Kidney (tissue), 14 donors: ENCODE results near the gene MSANTD1. TPM values are rescaled to one million over a fixed set of nuclear protein-coding genes. Genes with fewer than 3 reads are reported as not detected.
A peak's percentile ranks its signal among the peaks of the same experiment; 100 is the strongest.

Experiments used
- DNase-seq, 5 donors: peaks; one replicate each; pipeline ENCODE4 v3.0.0-alpha.2; 2013 to 2020
- FAIRE-seq: peaks from 2 replicates; lab custom pipeline; 2012; peaks lifted over from hg19 to GRCh38; lab: Jason Lieb, UNC
- H3K27ac ChIP-seq, 2 donors: one replicate each; pipeline ENCODE4 v1.7.0; 2013; ENCODE audit warnings: low read depth in 2 of 2, low read length in 2 of 2, inconsistent platforms in 1 of 2
- H3K27me3 ChIP-seq: one replicate; pipeline ENCODE4 v1.7.1; 2013; ENCODE audit warnings: low read length, inconsistent platforms; ENCODE audit not compliant: control insufficient read depth, insufficient read depth
- H3K36me3 ChIP-seq, 3 donors: one replicate each; pipeline versions ENCODE4 v1.7.0 to v1.7.1; 2013; ENCODE audit warnings: low read length in 3 of 3, control low read depth in 1 of 3, inconsistent platforms in 1 of 3; ENCODE audit not compliant: insufficient read depth in 3 of 3, control insufficient read depth in 2 of 3
- H3K4me1 ChIP-seq, 3 donors: one replicate each; pipeline versions ENCODE4 v1.7.0 to v1.7.1; 2013; ENCODE audit warnings: low read length in 3 of 3, inconsistent platforms in 1 of 3, low read depth in 1 of 3; ENCODE audit not compliant: control insufficient read depth in 2 of 3, insufficient read depth in 2 of 3
- H3K4me3 ChIP-seq, 3 donors: one replicate each; pipeline versions ENCODE4 v1.7.0 to v1.8.1; 2013; ENCODE audit warnings: low read length in 3 of 3, control low read depth in 1 of 3, inconsistent platforms in 1 of 3
- H3K9ac ChIP-seq, 3 donors: one replicate each; pipeline versions ENCODE4 v1.7.0 to v1.7.1; 2013; ENCODE audit warnings: low read length in 3 of 3, control low read depth in 1 of 3, inconsistent platforms in 1 of 3
- H3K9me3 ChIP-seq, 3 donors: one replicate each; pipeline versions ENCODE4 v1.7.0 to v1.7.1; 2013; ENCODE audit warnings: low read length in 3 of 3, control low read depth in 1 of 3, inconsistent platforms in 1 of 3; ENCODE audit not compliant: control insufficient read depth in 2 of 3, insufficient read depth in 1 of 3
- CTCF ChIP-seq: IDR thresholded peaks from 3 replicates; pipeline ENCODE4 v1.5.1; 2012; ENCODE audit warnings: mild to moderate bottlenecking, moderate library complexity, borderline replicate concordance; ENCODE audit not compliant: insufficient read depth; ENCODE audit errors: extremely low read depth
- intact Hi-C: fragments of 100-400 bp; cut with DNase I; formaldehyde crosslinking; loops from one replicate; pipeline ENCODE4 v1.11.1; 2022
- polyA plus RNA-seq: library from polyadenylated mRNA; stranded (reverse); fragments of 350-450 nt; fragmentation: Illumina TruSeq; extraction: RNeasy Lipid Tissue Mini Kit (QIAGEN cat#74804); gene quantifications from one replicate; pipeline ENCODE4 v1.2.3, GENCODE V29; 2014; ENCODE audit warnings: low read depth, low replicate concordance; ENCODE audit not compliant: insufficient read depth
- total RNA-seq: library from RNA; stranded (reverse); fragmentation: NEBNext Ultra II Directional; extraction: Animal tissue kit (Norgen Biotek cat#: 25700); gene quantifications from one replicate; pipeline ENCODE4 v1.2.1, GENCODE V29; 2021
- donor health status: control.
- donor health status: control.
- donor health status: control.
- donor health status: control.
- donor health status: control.
- donor health status: DM: yes; HTN: yes; CAD: no.
- donor health status: Normal renal cell carcinoma (clear cell type).

Gene MSANTD1
- total and polyA plus RNA-seq, 2 donors from 2014 or later, result 0.91 TPM; not detected in 1

GRCh38 chr4:3237712-3238560 lies 11.0 kb upstream of the MSANTD1 start:
- TF ChIP-seq CTCF, result no peak
- Histone ChIP-seq H3K4me3 (no peak overlapping the region), H3K27ac (no peak overlapping the region), H3K4me1 (no peaks in the 10 kb centered on the region), H3K36me3 (peaks cover 0 to 18% (median 10%) of the 10 kb centered on the region in 3 donors), H3K27me3 (no peaks in the 10 kb centered on the region), H3K9ac (no peak overlapping the region), H3K9me3 (no peaks in the 10 kb centered on the region)
- intact Hi-C loops, result no loop called here
- DNase-seq (peak in 2 of 5 donors; percentile 30 to 40), FAIRE-seq (no peak)

GRCh38 chr4:3238721-3239120 lies 10.2 kb upstream of the MSANTD1 start:
- DNase-seq (no peak), FAIRE-seq (no peak)
- Histone ChIP-seq H3K27me3 (no peaks in the 10 kb centered on the region), H3K9ac (no peak overlapping the region), H3K4me3 (no peak overlapping the region), H3K36me3 (peaks cover 0 to 15% (median 8%) of the 10 kb centered on the region in 3 donors), H3K9me3 (no peaks in the 10 kb centered on the region), H3K4me1 (no peaks in the 10 kb centered on the region), H3K27ac (no peak overlapping the region)
- intact Hi-C loops, result no loop called here
- TF ChIP-seq CTCF, result no peak

- no peak for FAIRE-seq
- no peak overlapping the region for H3K4me3 ChIP-seq
- no peak overlapping the region for H3K27ac ChIP-seq
- intact Hi-C loops, result no loop called here
- no peak for TF ChIP-seq CTCF
- H3K27me3 ChIP-seq, result no peaks in the 10 kb centered on the region
- H3K4me1 ChIP-seq, result no peaks in the 10 kb centered on the region
- no peak overlapping the region for H3K9ac ChIP-seq
- no peaks in the 10 kb centered on the region for H3K9me3 ChIP-seq
- no peak for DNase-seq
- H3K36me3 ChIP-seq, result peaks cover 0 to 14% (median 8%) of the 10 kb centered on the region in 3 donors
Measured at GRCh38 chr4:3239303-3239702, 9.7 kb upstream of the MSANTD1 start.
